T-helper 1 cell treated with Interleukin-12 subunit alpha and Interleukin-12 subunit beta and Interleukin-4 antibody, amounts not matched to agents 30 ng/mL and 1 ng/mL, for 36 hours (primary cell): Measurements from ENCODE around the gene NXPH1. TPM values are rescaled to one million over a fixed set of nuclear protein-coding genes. Genes with fewer than 3 reads are reported as not detected.

Experiments
- intact Hi-C: fragments of 100-400 bp; cut with micrococcal nuclease; formaldehyde crosslinking; loops from one replicate; pipeline ENCODE4 v1.15.1; 2024
- total RNA-seq: library from RNA; stranded (reverse); gene quantifications from 2 replicates; pipeline ENCODE4 v1.2.3, GENCODE V29; 2022

The NXPH1 gene
- total RNA-seq, 1 donor from 2014 or later, result not detected

DNA sequence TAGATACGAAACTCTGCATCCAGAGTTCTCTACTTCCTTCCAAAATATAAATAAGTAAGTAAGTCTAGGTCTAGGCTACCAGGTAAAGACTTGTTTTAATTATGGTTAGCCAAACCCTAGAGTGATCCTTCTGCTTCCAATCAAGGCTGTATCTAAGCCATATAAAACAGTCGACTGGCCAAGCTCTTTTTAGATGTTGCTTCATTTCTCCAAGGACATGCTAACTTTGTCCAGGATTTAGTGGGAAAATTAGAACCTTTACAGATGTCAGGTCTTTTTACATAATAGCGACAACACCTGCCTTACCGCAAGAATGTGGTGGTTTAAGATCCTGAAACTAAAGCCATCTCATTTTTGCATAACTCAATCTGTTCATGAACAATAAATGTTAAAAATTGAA is 156.8 kb downstream of the NXPH1 start:
- intact Hi-C loops, result no loop called here

DNA sequence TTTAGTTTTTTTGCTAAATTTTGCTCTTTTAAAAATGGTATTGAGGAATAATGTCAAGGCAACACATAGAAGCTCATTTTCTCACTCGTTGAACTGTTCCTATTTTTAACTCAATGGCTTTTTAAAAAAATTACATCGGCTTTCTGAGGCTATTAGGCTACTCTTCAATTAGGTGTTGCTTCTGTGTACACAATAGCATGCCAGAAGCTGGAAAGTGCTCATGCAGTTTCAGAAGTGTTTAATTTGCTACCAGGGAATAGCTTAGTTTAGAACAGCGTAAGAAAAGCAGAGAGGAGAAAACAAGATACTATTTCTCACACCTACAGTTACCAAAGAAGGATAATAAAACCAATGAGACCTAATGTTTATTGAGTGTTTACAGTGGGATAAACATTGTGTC is 157.4 kb downstream of the NXPH1 start:
- intact Hi-C loops, result no loop called here

DNA sequence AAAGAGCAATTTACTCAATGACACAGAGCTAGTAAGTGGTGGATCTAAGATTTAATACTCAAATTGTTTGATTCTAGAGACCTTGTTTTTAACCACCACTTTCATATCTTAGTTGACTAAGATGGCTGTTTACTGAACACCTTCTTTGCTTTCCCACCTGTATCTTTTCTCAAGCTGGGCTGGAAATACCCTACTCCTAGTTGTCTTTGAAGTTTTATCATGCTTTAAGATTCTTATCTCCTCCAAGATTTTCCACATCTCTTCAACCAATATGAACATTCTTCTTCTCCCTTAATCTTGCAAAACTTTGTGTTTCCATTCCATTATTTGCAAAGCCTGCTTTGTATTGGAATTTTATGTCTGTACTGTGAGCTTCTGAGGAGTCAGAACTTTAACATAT is 157.9 kb downstream of the NXPH1 start:
- intact Hi-C loops, result no loop called here

DNA sequence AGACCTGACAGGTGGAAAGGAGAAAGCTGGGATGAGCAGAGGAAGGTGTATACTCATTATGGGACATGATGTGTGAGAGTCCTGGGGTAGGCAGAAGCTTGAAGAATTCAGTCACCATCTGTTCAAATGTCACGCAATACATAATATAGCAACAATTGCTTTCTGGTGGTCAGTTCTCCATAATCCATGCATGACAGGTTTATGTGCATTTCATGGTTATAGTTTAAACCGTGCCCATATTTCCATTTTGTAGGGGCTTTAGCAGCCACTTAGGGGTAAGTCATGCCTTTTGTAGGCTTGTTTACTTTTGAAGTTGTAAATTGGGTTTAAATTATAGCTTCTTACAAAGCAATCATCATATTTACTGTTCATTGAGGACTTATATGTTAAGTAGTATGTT is 158.8 kb downstream of the NXPH1 start:
- intact Hi-C loops, result no loop called here

- intact Hi-C loops, result no loop called here
These were observed 160.7 kb downstream of the NXPH1 start for GRCh38 chr7:8594115-8594514.

GRCh38 chr7:8597565-8597964 is 164.2 kb downstream of the NXPH1 start:
- intact Hi-C loops, result no loop called here

GRCh38 chr7:8601121-8601520 is 167.7 kb downstream of the NXPH1 start:
- intact Hi-C loops, result no loop called here

DNA sequence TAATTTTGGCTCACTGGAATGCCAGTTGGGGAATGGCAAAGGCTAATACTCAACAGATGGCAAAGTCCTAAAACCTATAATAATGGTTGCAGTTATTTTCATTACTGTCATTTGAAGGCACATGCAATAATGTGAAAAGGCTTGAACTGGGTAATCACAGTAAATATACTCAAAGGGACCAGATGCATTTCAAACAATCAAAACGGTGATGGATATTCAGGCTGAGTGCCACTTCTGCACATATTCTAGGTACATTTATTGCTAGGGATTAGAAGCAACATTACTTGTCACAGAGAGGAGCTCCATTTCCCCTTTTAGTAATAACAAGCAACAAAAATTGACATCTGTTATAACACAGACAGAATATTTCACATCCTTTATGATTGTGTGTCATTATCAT is 171.8 kb downstream of the NXPH1 start:
- intact Hi-C loops, result no loop called here

GRCh38 chr7:8612584-8612983 is 179.2 kb downstream of the NXPH1 start:
- intact Hi-C loops, result no loop called here

DNA sequence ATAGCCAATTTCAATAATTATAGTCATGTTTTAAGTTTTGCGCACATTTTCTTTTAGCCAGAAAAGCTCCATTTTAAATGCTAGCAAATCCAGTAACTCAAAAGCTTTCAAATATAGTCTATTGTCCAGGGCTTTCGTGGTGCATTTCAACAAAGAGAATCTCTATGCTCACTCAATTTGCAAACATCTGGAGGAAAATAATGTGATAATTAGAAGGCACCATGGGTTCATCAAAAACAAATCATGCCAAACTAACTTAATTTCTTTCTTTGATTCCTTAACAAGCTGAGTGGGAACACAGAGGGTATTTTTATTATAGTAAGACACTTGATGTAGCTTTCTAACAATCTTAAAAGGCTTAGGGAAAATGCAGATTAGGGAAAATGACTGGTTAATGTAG is 179.8 kb downstream of the NXPH1 start:
- intact Hi-C loops, result no loop called here

- intact Hi-C loops, result no loop called here
These were observed 181.6 kb downstream of the NXPH1 start for GRCh38 chr7:8615019-8615418.

DNA sequence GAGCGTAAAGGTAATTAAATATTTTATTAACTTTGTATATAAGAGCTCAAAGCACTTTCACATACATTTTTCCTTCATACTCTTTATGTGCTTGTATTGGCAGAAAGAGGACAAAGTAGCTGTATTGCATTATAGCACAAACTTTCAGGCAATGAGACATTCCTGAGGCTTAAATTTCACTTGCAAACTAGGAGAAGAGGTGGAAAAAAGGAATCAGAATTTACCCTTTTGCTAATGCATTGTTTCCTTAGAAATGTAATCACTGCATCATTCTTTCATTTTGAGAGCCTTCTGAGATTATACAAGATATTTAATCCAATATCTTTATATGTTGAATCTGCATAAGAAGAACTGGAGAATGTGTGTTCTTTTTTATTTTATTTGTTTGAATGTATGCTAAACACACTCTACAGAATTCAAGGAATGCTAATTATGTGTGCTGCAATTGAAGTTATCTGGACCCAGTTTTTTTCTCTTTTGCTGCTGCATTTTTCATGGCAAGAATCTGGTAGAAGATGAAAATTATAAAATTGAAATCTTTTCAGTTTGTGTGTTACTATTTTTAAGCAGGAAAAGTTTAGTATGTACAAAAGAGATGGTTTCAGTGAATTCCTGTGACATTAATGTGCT is 185.1 kb downstream of the NXPH1 start:
- intact Hi-C loops, result no loop called here

DNA sequence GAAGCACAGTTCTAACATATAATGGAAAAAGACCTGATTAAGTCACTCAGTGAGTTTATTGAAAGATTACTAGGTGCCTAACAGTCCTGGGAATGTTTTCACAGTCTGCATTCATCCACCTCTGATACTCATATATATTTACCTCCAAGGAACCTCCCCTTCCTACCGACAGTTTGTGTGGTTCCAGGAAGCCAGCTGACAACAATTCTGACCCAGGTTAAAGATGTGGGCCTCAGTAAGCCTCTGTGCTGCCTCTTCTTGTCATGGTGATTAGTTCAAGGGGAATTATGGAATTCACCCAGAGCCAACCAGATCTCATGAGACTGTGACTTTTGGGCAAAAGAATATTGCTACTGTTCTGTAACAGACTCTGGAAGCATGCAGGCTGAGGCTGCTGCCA is 186.8 kb downstream of the NXPH1 start:
- intact Hi-C loops, result loop anchor here (10.0 kb wide), 1 partner anchor 65 kb away; no protein-coding TSS in a partner anchor

DNA sequence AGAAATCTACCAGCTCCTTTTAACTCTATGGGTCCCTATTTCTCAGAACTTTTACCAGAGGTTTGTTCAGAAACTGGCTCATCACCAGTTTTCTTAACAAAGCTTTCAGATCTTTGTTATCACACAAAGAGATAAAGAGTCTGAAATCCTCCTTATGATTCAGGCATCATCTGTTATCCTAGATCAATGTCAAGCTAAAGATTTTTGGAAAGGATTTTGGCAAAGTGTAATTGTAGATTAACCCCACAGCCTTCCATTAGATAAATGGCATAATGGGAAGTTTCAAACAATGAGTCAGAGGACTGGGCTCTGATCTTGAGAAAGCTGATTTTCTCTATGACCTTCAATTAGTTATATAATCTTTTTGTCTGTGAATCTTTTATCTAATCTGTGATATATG is 192.2 kb downstream of the NXPH1 start:
- intact Hi-C loops, result loop anchor here (10.0 kb wide), 1 partner anchor 59 kb away; no protein-coding TSS in a partner anchor

DNA sequence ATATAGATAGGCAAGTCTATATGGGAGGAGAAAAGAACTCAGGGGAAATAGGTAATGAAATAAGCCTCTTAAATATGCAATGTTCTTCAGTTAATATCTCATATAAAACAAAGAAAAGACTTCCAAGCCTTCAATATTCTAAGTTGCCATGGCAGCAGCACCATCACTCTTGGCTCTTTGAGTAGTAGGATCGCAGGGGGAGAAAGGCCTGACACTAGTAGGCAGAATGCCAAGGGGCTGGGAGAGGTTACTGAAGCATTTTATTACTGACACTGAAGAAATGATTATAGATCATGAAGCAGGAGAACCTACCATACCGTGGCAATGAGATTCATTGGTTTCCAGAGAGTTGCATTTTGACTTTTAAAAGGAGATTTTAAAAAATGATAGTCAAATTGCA is 193.9 kb downstream of the NXPH1 start:
- intact Hi-C loops, result loop anchor here (10.0 kb wide), 1 partner anchor 57 kb away; no protein-coding TSS in a partner anchor

DNA sequence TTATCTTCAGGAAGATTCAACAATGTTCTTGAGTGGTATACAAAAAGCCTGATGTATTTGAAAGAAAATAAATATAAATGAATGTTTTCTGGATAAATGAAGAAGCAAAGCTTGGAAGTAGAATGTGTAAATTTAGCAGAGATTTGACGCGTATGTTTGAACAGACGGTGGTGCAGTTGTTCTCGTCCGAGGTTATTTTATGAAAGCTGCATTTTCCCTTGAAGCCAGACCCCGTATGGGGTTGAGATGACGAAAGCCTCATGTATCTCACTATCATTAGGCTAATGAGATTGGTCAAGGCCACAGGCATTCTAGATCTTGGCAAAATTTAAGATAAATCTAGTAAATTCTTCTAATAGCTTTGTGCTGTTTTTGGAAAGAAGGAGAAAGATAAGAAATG is 195.2 kb downstream of the NXPH1 start:
- intact Hi-C loops, result loop anchor here (10.0 kb wide), 1 partner anchor 56 kb away; no protein-coding TSS in a partner anchor

GRCh38 chr7:8629504-8629903 is 196.1 kb downstream of the NXPH1 start:
- intact Hi-C loops, result loop anchor here (10.0 kb wide), 1 partner anchor 55 kb away; no protein-coding TSS in a partner anchor

GRCh38 chr7:8637322-8637721 is 203.9 kb downstream of the NXPH1 start:
- intact Hi-C loops, result no loop called here

- intact Hi-C loops, result no loop called here
These were observed 204.7 kb downstream of the NXPH1 start for GRCh38 chr7:8638076-8638475.

- intact Hi-C loops, result no loop called here
These were observed 206.3 kb downstream of the NXPH1 start for GRCh38 chr7:8639668-8640067.

GRCh38 chr7:8640671-8641070 is 207.3 kb downstream of the NXPH1 start:
- intact Hi-C loops, result no loop called here

DNA sequence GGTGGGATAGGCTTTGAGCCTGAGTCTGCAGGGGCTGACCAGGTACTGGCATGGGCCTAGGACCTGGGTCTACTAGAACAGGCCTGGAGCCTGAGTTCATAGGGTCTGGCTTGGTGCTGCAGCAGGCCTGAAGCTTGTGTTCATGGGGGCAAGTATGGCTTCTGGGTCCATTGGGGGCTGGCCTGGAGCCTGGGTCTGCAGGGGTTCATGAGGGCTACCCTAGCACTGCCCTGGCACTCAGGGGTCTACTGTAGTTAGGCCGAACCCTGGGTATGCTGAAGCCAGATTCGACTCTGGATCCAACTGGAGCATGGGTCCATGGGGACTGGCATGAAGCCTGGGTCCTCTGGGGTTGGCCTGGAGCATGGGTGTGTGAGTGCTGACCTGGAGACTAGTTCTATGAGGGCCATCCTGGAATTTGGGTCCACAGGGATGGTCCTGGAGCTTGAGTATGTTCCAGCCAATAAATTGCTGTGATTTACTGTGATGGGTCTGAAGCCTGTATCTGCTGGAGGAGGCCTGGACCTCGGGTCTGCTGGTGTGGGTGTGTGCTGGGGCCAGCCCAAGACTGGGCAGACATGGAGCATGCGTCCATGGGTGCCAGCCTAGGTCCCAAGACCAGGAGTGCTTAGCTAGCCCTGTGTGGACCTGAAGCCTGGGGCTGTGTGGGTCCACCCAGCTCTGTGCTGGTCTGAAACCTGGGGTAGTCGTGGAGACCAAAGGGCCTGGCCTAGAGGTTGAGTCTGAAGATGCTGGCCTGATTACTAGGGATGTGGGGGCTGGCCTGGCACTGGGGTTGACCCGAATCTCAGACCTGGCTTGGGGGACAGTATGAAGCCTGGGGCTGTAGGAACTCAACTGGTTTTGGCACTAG is 235.5 kb downstream of the NXPH1 start:
- intact Hi-C loops, result no loop called here

DNA sequence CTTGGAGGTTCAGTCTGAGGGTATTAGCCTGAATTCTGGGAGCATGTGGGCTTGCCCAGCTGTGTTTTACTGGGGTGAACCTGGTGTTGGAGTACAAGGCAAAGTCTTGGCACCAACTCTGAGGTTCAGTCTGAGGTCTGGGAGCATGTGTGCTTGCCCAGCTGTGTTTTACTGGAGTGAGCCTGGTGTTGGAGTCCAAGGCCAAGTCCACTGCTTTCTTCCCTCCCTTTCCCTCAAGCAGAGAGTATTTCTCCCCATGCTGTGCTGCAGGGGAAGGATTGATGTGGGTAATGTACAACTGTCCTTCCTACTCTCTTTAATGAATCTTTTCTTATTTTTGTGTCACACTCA is 236.1 kb downstream of the NXPH1 start:
- intact Hi-C loops, result no loop called here
